Sigmoid colon (tissue), 7 donors: ENCODE results near the gene NEK5. TPM values are rescaled to one million over a fixed set of nuclear protein-coding genes. Genes with fewer than 3 reads are reported as not detected.

ENCODE experiments used
- DNase-seq: peaks from one replicate; pipeline ENCODE4 v3.0.0-alpha.2; 2019
- H3K27ac ChIP-seq, 4 donors: fragments of 200-600 bp; sonication (generic); one replicate each; pipeline ENCODE4 v1.5.1; 2016 to 2019; ENCODE audit warnings: mild to moderate bottlenecking in 1 of 4
- H3K27me3 ChIP-seq, 3 donors: fragments of 200-600 bp; sonication (generic); one replicate each; pipeline ENCODE4 v1.5.1; 2019; ENCODE audit warnings: mild to moderate bottlenecking in 1 of 3
- H3K36me3 ChIP-seq, 4 donors: fragments of 200-600 bp; sonication (generic); one replicate each; pipeline ENCODE4 v1.5.1; 2016 to 2019
- H3K4me1 ChIP-seq, 4 donors: fragments of 200-600 bp; sonication (generic); one replicate each; pipeline ENCODE4 v1.5.1; 2017 to 2019
- H3K4me3 ChIP-seq, 4 donors: fragments of 200-600 bp; sonication (generic); one replicate each; pipeline ENCODE4 v1.5.1; 2017 to 2019; ENCODE audit warnings: mild to moderate bottlenecking in 2 of 4, moderate library complexity in 1 of 4
- H3K9me3 ChIP-seq, 4 donors: fragments of 200-600 bp in 3 of 4; sonication (generic) in 3 of 4; one replicate each; pipeline versions ENCODE4 v1.5.1 to v1.6.1; 2013 to 2019
- EP300 ChIP-seq, 4 donors: sonication (generic); formaldehyde crosslinking; IDR thresholded peaks; one replicate each; pipeline ENCODE4 v1.6.1; 2017; ENCODE audit warnings: antibody characterized with exemption in 4 of 4
- POLR2A ChIP-seq, 2 donors: fragments of 450-650 bp; IDR thresholded peaks; one replicate each; pipeline ENCODE4 v1.6.1; 2016; ENCODE audit warnings: antibody characterized with exemption in 2 of 2, mild to moderate bottlenecking in 2 of 2, moderate library complexity in 2 of 2
- POLR2AphosphoS5 ChIP-seq, 4 donors: sonication (generic); formaldehyde crosslinking; IDR thresholded peaks; one replicate each; pipeline ENCODE4 v1.6.1; 2017; ENCODE audit warnings: antibody characterized with exemption in 4 of 4
- WGBS, 2 donors: extraction: QIAGEN DNeasy Blood & Tissue Kit; methylation state at CpG; one replicate each; pipeline ENCODE4 v1.1.7; 2013; 5-methylcytosine and 5-hydroxymethylcytosine counted together
- intact Hi-C: fragments of 100-400 bp; cut with DNase I; formaldehyde crosslinking; loops from one replicate; pipeline ENCODE4 v1.15.1; 2023
- polyA plus RNA-seq, 3 donors: library from polyadenylated mRNA; stranded (reverse); fragments of 200-250 nt; gene quantifications; one replicate each; pipeline ENCODE4 v1.2.3, GENCODE V29; 2013
- total RNA-seq, 4 donors: library from RNA; depleted of rRNA; stranded (reverse); fragments of >200 nt; gene quantifications; one replicate each; pipeline ENCODE4 v1.1.0, GENCODE V29; 2016
- TF ChIP-seq, protein P1 (sequence below), 4 experiments: fragments of 450-650 bp in 3 of 4; fragments of 200-600 bp in 1 of 4; IDR thresholded peaks; one replicate each; pipeline ENCODE4 v1.5.1; 2016 to 2019; ENCODE audit warnings: antibody characterized with exemption in 4 of 4, mild to moderate bottlenecking in 3 of 4, moderate library complexity in 2 of 4
- donor health status: healthy with polysubstance abuse.
- donor health status: Bipolar disorder and iron deficiency.
- donor health status: healthy.

Gene NEK5
- total and polyA plus RNA-seq, 7 donors = 0.17 to 0.83 (median 0.33) TPM; not detected in 2

DNA sequence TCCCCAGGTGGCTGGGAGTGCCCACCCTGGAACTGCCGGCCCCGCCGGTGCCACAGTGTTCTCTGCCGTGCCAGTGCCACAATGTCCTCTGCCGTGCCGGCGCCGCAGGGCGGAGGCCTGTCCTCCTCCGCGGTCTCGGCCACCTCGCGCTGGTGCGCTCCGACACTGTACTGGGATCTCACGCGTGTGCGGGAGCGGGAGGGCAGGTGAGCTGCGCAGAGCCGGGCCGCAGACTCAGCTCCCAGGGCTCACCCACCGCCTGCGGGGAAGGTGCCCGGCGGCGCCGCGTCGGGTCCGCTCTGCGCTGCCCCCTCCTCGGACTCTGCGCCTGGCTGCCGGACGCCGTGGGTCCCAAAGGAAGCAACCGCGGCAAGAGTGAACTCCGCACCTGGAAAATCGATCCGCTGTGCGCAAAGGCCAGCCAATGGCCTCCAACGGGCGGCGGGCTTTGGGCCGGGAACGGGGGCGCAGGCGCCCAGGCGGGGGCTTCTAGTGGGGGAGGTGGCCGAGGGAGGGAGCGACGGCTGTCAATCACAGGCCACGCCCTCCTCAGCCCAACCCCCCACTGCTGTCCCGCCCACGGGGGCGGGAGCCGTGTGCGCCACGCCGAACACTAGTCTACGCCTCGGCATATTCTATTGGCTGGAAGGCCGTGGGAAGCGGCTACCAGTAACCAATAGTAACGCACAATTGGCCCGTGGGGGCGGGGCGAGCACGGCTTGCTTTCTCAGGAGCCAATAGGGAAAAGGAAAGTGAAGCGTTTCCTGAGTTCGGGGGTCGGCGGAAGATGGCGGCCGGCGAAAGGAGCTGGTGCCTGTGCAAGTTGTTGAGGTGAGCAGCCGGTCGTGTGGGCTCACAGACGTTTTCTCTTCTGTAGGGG, 117.0 kb downstream of the NEK5 start, which contains the start of gene ALG11:
Gene ALG11 (plus strand): TSS at position 767 of the 880 bp plus-strand sequence. CDS start 21 bp downstream, at position 788.
- Histone ChIP-seq H3K27me3 (no peaks in the 10 kb centered on the region), H3K9me3 (no peaks in the 10 kb centered on the region), H3K36me3 (no peaks in the 10 kb centered on the region), H3K27ac (peak within 1 kb of the TSS; percentile 76 to 79 (median 77)), H3K4me3 (peak within 1 kb of the TSS; percentile 67 to 92 (median 78)), H3K4me1 (peaks cover 0 to 32% (median 19%) of the 10 kb centered on the region in 4 donors)
- intact Hi-C loops = loop anchor here (2.0 to 5.0 kb wide), 4 partner anchors 195 to 560 kb away; partner anchors contain the start of genes INTS6, VPS36 and WDFY2
- 0% methylated on average over 82 of the region's 82 CpGs for WGBS, 2 donors
- TF ChIP-seq POLR2AphosphoS5 (IDR thresholded peaks at IDR 0.05) = peak; percentile 48 to 90 (median 73)
- TF ChIP-seq EP300 (IDR thresholded peaks at IDR 0.05) = no peak
- TF ChIP-seq POLR2A (IDR thresholded peaks at IDR 0.05) = peak; percentile 61 to 65
- TF ChIP-seq, protein P1, sequence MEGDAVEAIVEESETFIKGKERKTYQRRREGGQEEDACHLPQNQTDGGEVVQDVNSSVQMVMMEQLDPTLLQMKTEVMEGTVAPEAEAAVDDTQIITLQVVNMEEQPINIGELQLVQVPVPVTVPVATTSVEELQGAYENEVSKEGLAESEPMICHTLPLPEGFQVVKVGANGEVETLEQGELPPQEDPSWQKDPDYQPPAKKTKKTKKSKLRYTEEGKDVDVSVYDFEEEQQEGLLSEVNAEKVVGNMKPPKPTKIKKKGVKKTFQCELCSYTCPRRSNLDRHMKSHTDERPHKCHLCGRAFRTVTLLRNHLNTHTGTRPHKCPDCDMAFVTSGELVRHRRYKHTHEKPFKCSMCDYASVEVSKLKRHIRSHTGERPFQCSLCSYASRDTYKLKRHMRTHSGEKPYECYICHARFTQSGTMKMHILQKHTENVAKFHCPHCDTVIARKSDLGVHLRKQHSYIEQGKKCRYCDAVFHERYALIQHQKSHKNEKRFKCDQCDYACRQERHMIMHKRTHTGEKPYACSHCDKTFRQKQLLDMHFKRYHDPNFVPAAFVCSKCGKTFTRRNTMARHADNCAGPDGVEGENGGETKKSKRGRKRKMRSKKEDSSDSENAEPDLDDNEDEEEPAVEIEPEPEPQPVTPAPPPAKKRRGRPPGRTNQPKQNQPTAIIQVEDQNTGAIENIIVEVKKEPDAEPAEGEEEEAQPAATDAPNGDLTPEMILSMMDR (IDR thresholded peaks at IDR 0.05) = no peak
- DNase-seq = peak; percentile 99

DNA sequence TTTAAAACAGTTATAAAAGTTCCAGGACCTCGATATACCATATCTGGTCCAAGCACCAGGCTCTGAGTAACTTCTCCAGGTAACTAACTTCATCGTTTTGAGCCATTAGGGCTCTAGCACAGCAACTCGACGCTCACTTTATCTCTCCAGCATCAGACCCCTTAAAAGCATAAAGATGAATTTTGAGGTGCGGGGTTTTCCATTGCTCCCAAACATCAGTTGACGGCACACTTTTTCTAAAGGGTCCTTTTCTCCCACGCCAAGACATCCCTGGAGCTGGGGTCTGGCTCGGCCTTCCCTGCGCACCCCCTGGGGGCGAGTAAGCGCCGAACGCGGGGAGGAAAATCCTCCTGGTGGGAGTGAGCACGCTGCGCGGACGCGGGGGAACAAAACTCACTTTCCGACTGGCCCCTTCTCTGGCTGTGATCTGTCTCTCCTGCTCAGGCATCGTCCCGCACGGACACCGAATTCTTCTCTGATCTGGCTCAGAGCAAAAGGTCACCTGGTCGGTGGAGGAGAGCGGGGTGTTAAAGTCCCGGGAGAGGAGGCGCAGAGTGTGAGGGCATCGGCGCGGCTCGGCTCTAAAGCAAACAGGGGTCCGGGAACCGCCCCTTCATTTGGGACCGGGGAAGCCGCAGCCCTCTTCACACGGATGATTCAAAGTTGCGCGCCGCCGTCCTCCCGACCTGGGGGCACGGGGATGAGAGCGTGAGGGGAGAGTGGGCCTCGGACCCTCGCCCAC, 117.8 kb downstream of the NEK5 start, which contains the start of gene ATP7B:
Gene ATP7B (minus strand): TSS at position 561 of the 742 bp plus-strand sequence. CDS start 113 bp downstream, at position 448.
- WGBS, 2 donors = 2 to 4% methylated on average over 46 of the region's 46 CpGs
- peak; percentile 68 for DNase-seq
- TF ChIP-seq, protein P1 (IDR thresholded peaks at IDR 0.05) = peak in 1 of 4 experiments; percentile 11
- no peak for TF ChIP-seq POLR2AphosphoS5 (IDR thresholded peaks at IDR 0.05)
- no peak for TF ChIP-seq EP300 (IDR thresholded peaks at IDR 0.05)
- TF ChIP-seq POLR2A (IDR thresholded peaks at IDR 0.05) = no peak
- Histone ChIP-seq H3K4me3 (peak within 1 kb of the TSS; percentile 67 to 92 (median 78)), H3K9me3 (no peaks in the 10 kb centered on the region), H3K27me3 (no peaks in the 10 kb centered on the region), H3K36me3 (no peaks in the 10 kb centered on the region), H3K4me1 (peaks cover 0 to 32% (median 19%) of the 10 kb centered on the region in 4 donors), H3K27ac (peak within 1 kb of the TSS; percentile 76 to 79 (median 77))
- intact Hi-C loops = loop anchor here (2.0 to 5.0 kb wide), 4 partner anchors 194 to 559 kb away; partner anchors contain the start of genes INTS6, VPS36 and WDFY2

DNA sequence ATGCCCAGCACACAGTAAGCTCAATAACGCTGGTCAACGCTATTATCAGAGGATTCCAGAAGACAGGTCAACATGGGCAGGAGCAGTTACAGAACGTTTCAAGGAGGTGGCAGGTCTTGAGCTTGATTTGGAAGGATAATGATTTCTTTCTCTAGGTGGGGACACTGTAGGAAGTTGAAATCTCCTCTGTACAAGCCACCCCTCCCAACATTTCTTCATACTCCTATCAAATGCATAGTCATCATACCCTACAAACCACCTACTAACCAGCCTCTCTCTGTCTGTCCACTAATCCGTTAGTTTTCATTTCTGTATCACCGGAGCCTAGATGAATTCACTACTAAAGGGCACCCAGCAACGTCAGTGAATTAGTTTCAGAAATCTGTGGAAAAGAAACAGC, 118.9 kb downstream of the NEK5 start:
- TF ChIP-seq POLR2A (IDR thresholded peaks at IDR 0.05) (no peak), POLR2AphosphoS5 (IDR thresholded peaks at IDR 0.05) (no peak), EP300 (IDR thresholded peaks at IDR 0.05) (no peak)
- TF ChIP-seq, protein P1 (IDR thresholded peaks at IDR 0.05) = no peak
- Histone ChIP-seq H3K4me3 (no peak overlapping the region), H3K27me3 (no peaks in the 10 kb centered on the region), H3K4me1 (peaks cover 0 to 32% (median 19%) of the 10 kb centered on the region in 4 donors), H3K36me3 (no peaks in the 10 kb centered on the region), H3K27ac (no peak overlapping the region), H3K9me3 (no peaks in the 10 kb centered on the region)
- 63 to 71% methylated on average over 6 of the region's 6 CpGs for WGBS, 2 donors
- intact Hi-C loops = loop anchor here (2.0 to 5.0 kb wide), 4 partner anchors 193 to 558 kb away; partner anchors contain the start of genes INTS6, VPS36 and WDFY2
- DNase-seq = no peak

DNA sequence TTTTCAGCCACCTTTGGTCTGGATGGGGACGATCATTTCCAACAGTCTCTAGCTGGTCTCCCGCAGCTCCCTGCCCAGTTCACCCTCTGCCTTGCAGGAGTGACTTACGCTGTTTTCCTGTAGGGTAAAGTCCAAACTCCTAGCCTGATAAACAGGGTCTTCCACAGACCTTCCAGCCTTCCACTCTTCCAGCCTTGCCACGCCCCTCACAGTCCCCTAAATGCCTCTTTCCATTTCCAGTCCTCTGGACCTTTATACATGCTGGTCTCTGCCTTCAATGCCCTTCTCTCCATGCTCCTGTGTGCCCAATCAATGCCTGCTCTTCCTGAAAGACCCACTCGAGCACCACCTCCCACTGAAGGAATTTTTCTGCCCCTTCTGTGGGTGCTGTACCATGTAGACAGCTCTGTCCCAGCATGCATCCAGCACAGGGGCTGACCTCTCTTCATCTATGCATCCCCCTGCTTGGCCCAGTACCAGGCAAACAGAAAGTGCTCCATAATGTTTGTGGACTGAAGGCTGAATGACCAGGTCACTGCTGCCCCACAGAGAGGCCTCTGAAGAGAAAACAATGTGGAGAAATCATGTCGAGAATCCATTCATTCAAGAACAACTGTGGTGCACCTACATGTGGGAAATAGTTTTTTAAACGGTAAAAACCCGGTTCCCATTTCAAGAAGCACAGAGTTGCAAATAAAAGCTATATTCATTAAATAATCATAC, 122.2 kb downstream of the NEK5 start:
- TF ChIP-seq, protein P1 (IDR thresholded peaks at IDR 0.05) = no peak
- TF ChIP-seq POLR2AphosphoS5 (IDR thresholded peaks at IDR 0.05) = no peak
- TF ChIP-seq EP300 (IDR thresholded peaks at IDR 0.05) = no peak
- no peak for TF ChIP-seq POLR2A (IDR thresholded peaks at IDR 0.05)
- Histone ChIP-seq H3K27ac (no peak overlapping the region), H3K4me3 (no peak overlapping the region), H3K36me3 (no peaks in the 10 kb centered on the region), H3K27me3 (no peaks in the 10 kb centered on the region), H3K9me3 (no peaks in the 10 kb centered on the region), H3K4me1 (peaks cover 0 to 15% (median 10%) of the 10 kb centered on the region in 4 donors)
- 58 to 85% methylated on average over 8 of the region's 8 CpGs for WGBS, 2 donors
- DNase-seq = no peak
- intact Hi-C loops = no loop called here
